Hematopoietic multipotent progenitor cell treated with erythropoietin and hydrocortisone succinate and interleukin-3 and kit ligand, for 17 days (in vitro differentiated cells): ENCODE results near the gene UROC1.

Experiments
- DNase-seq: peaks from one replicate; pipeline ENCODE4 v3.0.0-alpha.2; 2015; ENCODE audit warnings: low spot score

UROC1 gene

DNA sequence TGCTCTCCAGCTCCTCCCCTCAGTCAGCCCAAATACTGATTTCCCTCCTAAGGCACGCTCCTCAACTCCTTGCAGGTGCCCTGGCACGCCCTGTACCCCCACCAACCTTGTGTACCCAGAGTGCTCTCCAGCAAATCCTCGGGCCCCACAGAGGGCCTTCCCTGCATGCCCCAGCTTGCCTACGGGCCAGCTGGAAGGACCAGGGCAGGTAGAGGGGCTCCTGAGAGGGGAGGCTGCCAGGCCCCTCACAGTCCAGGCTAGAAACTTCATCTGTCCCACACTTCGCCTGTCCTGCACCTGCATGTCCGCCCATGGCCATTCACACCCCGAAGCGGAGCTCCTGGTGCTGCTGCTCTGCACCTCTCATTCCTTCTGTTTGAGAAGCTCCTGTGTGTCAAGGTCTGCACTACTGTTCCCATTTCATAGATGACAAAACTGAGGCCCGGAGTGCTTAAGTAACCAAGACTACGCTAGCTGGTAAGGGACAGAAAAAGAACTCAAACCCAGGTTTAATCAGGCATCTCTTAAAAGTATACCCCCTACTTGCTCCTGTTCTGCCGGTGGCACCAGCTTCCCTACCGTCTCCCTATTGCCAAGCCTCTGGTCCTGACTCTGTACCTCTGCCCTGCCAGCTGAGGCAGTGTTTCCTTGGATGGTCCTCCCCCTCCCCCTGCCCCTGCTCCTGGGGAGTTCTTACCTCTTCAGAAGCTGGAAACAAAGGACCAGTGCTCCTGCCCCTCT is 77.4 kb downstream of the UROC1 start:
- DNase-seq, result no peak

GRCh38 chr3:126439346-126439967 is 78.1 kb downstream of the UROC1 start:
- no peak for DNase-seq

DNA sequence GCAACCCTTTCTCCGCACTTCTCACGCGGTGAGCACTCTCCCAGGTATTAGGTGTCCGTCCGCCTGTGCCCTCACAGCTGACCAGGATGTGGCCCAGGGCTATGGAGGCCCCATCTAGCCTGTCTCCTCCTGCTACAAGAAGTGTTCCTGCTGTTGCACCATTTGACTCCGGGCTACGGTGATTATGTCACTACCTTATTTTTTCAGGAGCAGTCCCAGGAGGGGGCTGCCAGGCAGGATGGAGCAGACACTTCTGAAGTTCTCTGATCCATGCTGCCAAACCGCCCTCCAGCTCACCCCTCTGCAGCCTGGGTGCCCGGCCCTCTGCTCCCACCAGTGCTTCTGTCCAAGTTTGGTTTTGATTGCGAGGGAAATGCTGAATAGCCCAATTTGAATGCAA is 78.8 kb downstream of the UROC1 start:
- DNase-seq, result no peak

GRCh38 chr3:126438186-126438585 is 79.4 kb downstream of the UROC1 start:
- DNase-seq, result no peak

DNA sequence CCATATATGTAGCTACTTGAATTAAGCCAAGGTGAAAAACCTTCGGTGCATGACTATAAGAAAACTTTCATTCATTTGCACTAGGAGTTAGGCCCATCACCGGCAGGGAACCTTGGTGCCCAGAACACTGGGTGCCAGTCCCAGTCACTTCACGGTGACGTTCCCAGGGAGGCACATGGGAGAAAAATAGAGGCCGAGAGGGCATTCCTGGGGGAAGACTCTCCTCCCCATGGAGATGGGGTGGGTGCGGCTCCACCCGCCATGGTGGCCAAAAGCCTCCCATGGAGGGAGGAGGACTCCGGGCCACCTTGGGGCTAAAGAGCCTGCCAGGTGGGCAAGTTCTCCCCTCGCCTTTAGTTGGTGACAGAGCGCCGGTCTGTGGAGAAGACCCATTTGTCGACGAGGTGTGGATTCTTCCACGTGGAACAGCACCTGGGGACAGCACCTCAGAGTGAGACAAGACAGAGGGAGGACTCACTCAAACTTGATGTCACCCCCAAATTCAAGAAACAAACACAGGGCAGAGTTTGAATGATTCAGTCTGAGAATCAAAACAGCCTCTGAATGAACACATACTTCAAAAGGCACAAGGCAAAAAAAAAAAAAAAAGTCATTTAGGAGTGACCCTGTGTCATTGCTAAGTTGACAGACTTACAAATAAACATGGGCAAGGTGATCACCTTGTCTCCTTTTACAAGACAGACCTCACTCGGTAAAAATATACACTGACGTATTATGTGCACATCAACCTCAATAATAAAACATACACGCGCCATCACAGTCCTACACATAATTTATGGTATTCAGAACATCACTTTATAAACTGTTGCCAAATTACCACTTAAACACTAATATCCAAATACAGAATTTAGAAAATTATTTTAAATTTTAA is 80.5 kb downstream of the UROC1 start:
- no peak for DNase-seq

DNA sequence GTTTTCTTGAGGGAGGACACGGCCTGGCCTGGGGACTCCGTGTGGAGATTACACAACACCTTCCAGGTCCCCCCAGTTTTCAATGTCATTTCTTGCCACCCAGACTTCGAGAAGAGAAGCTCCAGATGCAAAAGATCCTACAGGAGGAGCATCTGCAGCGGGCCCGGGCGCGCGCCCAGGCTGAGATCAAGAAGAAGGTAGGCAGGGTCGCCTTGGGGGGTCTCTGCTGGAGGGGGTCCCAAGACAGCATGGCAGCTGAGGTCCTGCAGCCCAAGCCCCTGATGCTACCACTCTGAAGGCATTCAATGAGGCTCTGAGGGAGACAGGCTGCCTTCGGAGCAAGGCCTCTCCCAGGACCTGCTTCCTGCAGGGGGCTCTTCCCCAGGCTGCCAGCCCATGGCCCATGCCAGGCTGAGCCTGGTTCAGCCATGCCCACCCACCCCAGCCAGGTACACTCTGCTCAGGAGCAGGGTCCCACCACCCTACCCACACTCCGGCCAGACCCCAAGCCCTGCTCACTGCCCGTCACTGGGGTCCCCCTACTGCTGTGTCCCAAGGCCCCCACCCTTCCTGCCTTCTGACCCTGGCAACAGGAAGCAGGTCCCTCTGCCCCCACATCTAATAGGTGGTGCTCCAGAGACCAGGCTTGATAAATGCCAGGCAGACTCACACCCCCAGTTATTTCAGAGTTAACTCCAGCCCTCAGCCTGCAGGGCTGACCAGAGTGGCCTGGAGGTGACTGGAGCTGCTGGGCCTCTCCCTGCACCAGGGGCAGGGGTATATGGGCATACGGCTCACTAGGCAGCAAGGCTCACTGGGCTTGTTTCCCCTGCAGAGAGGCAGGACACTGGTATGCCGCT is 81.9 kb downstream of the UROC1 start:
- no peak for DNase-seq

GRCh38 chr3:126434931-126435411 is 82.6 kb downstream of the UROC1 start:
- no peak for DNase-seq

GRCh38 chr3:126434264-126434590 is 83.3 kb downstream of the UROC1 start:
- DNase-seq, result no peak

DNA sequence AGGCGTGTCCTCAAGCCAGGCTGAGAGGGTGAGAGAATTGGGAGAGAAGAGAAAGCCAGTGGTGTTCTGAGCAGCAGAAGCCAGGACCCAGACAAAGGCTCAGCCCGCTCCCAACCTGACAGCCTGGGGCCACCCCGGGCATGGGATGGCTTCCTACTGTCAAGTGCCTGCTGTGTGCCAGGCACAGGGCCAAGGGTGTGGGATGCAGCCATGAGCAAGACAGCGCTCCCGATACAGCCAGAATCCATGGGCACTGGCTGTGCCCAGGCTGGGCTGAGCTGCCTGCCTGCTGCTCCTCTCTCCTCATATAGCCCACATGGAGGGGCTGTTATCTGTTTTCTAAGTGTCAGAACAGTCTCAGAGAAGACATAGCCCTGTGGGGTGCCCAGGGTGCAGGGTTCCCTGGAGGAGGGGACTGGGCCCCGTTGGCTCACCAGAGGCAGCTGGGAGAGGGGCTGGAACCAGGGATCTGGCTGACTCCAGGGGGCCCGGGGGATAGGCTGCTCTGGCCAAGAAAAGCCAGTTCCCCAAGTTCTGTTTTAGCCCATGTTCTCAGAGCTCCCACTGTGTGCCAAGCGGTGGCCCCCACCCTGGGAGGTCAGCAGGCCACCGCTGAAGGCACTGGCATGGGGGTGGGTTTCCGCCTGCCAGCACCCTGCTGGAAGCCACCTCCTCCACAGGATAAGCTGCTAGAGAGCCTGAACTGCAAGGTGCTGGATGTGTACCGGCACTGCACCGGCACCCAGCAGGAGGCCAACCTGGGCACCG is 83.9 kb downstream of the UROC1 start:
- DNase-seq, result no peak

GRCh38 chr3:126433105-126433430 is 84.5 kb downstream of the UROC1 start:
- no peak for DNase-seq

DNA sequence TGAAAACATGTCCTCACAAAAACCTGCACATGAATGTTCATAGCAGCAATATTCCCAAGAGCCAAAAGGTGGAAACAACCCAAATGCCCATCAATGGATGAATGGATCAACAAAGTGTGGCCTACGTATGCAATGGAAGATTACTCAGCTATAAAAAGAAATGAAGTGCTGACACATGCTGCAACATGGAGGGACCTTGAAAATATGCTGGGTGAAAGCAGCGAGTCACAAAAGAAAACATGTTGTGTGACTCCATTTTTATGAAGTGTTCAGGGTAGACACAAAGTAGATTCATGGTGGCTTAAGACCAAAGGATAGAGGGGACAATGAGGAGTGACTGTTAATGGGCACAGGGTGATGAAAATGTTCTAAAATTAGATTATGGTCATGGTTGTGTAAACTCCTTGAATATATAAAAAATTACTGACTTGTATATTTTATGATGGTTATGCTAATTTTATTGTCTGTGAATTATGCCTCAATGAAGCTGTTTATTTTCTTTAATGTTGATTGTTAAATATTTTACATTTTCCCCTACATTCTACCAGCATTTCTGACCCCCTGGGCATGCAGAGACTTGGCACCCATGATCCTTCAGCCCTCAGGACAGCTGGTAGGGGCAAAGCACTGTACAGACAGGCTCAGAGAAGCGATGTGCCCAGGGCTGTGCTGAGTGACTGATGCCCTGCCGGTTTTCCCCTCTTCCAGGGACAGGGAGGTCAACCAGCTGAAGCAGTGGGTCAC is 85.0 kb downstream of the UROC1 start:
- DNase-seq, result no peak
